Right lobe of liver (tissue), 4 donors: ENCODE data around the gene APLF.

Experiments
- CTCF ChIP-seq, 4 donors: fragments of 200-600 bp in 3 of 4; fragments of 450-650 bp in 1 of 4; IDR thresholded peaks; one replicate each; pipeline versions ENCODE4 v1.5.1 to v1.8.0; 2016 to 2022; ENCODE audit warnings: antibody characterized with exemption in 4 of 4, mild to moderate bottlenecking in 2 of 4
- POLR2A ChIP-seq: fragments of 450-650 bp; IDR thresholded peaks from one replicate; pipeline ENCODE4 v1.6.1; 2017; ENCODE audit warnings: antibody characterized with exemption, mild to moderate bottlenecking
- donor health status: DM: no; HTN: no; CAD: no.
- donor health status: DM: no; HTN: no; CAD: no.
- donor health status: DM: no; HTN: yes; CAD: no.

GRCh38 chr2:68512326-68512725 lies 44.9 kb downstream of the APLF start:
- TF ChIP-seq CTCF (IDR thresholded peaks at IDR 0.05) = no peak
- no peak for TF ChIP-seq POLR2A
